Body of pancreas (tissue), 4 donors: ENCODE data around the gene PEAK1.

Experiments used
- POLR2A ChIP-seq, 3 donors: fragments of 450-650 bp; IDR thresholded peaks; one replicate each; pipeline ENCODE4 v1.6.1; 2016; ENCODE audit warnings: antibody characterized with exemption in 3 of 3, mild to moderate bottlenecking in 2 of 3
- TF ChIP-seq, protein P1 (sequence below), 7 experiments: fragments of 450-650 bp in 4 of 7; fragments of 200-600 bp in 3 of 7; sonication (generic) in 3 of 7; IDR thresholded peaks; one replicate each; pipeline ENCODE4 v1.5.1; 2016 to 2019; ENCODE audit warnings: antibody characterized with exemption in 7 of 7

DNA sequence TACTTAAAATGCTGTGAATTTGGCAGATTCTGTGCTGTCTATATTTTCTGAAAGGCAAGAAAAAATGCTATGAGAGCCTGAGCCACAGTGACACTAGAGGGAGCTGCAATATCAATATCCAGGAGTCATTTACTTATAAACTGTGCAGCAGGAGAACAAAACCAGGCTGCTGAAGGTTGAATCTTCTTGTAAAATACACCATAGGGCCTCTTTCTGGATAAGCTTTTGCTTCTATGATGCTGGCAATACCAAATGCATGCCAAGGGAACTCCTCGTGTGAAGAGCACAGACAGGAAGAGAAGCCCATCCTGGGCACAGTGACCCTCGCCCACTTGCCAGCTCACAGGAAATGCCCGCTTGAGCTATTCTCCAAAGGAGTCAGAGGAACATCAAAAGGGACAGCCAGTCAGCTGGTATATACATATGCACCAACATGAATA is 301.0 kb downstream of the PEAK1 start:
- TF ChIP-seq, protein P1, sequence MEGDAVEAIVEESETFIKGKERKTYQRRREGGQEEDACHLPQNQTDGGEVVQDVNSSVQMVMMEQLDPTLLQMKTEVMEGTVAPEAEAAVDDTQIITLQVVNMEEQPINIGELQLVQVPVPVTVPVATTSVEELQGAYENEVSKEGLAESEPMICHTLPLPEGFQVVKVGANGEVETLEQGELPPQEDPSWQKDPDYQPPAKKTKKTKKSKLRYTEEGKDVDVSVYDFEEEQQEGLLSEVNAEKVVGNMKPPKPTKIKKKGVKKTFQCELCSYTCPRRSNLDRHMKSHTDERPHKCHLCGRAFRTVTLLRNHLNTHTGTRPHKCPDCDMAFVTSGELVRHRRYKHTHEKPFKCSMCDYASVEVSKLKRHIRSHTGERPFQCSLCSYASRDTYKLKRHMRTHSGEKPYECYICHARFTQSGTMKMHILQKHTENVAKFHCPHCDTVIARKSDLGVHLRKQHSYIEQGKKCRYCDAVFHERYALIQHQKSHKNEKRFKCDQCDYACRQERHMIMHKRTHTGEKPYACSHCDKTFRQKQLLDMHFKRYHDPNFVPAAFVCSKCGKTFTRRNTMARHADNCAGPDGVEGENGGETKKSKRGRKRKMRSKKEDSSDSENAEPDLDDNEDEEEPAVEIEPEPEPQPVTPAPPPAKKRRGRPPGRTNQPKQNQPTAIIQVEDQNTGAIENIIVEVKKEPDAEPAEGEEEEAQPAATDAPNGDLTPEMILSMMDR (IDR thresholded peaks at IDR 0.05), result peak; percentile 45 to 92 (median 86)
- TF ChIP-seq POLR2A (IDR thresholded peaks at IDR 0.05), result no peak
